Activated CD4-positive, alpha-beta T cell treated with anti-CD3 and anti-CD28 coated beads for 36 hours (primary cell): ENCODE measurements around the gene LRRC45. TPM values are rescaled to one million over a fixed set of nuclear protein-coding genes. Genes with fewer than 3 reads are reported as not detected.

Experiments
- ATAC-seq: fragments of 200-7000 bp; cut with Tn5 transposase; one replicate; pipeline ENCODE4 v1.10.0; 2021; ENCODE audit warnings: mild to moderate bottlenecking, moderate library complexity
- CTCF ChIA-PET: fragments of 350-600 bp; sonication (Branson Sonifier 250); formaldehyde crosslinking; loops from one replicate; lab custom pipeline; 2021; ENCODE audit warnings: antibody characterized with exemption; lab: Charles Lee
- POLR2A ChIA-PET: fragments of 350-600 bp; sonication (Branson Sonifier 250); formaldehyde crosslinking; loops from one replicate; lab custom pipeline; 2021; ENCODE audit warnings: antibody characterized with exemption, inconsistent platforms; lab: Charles Lee
- DNase-seq: peaks from one replicate; pipeline ENCODE4 v3.0.0-alpha.2; 2020
- H3K27ac Mint-ChIP-seq: one replicate; pipeline ENCODE4 v1.8.0; 2021; ENCODE audit warnings: mixed read lengths
- H3K27me3 Mint-ChIP-seq: one replicate; pipeline ENCODE4 v1.8.0; 2021; ENCODE audit warnings: mixed read lengths
- H3K36me3 Mint-ChIP-seq: one replicate; pipeline ENCODE4 v1.8.0; 2021; ENCODE audit warnings: low read depth, mixed read lengths
- H3K4me1 Mint-ChIP-seq: one replicate; pipeline ENCODE4 v1.8.0; 2021; ENCODE audit warnings: mixed read lengths
- H3K4me3 Mint-ChIP-seq: one replicate; pipeline ENCODE4 v1.8.0; 2021; ENCODE audit warnings: mild to moderate bottlenecking, moderate library complexity, mixed read lengths
- H3K9me3 Mint-ChIP-seq: one replicate; pipeline ENCODE4 v1.8.0; 2021; ENCODE audit warnings: low read depth, mixed read lengths
- intact Hi-C, 2 experiments: fragments of 100-400 bp; cut with DNase I in 1 of 2; cut with micrococcal nuclease in 1 of 2; formaldehyde crosslinking; loops; one replicate each; pipeline versions ENCODE4 v1.14.2 to v1.15.1; 2022 to 2024; cut with DNase I, micrococcal nuclease
- total RNA-seq, 2 experiments: library from RNA; stranded (reverse); gene quantifications; one replicate each; pipeline ENCODE4 v1.2.3, GENCODE V29; 2021

The LRRC45 gene
- total RNA-seq, 2 experiments from 2014 or later, result 17.6 to 20.6 TPM

DNA sequence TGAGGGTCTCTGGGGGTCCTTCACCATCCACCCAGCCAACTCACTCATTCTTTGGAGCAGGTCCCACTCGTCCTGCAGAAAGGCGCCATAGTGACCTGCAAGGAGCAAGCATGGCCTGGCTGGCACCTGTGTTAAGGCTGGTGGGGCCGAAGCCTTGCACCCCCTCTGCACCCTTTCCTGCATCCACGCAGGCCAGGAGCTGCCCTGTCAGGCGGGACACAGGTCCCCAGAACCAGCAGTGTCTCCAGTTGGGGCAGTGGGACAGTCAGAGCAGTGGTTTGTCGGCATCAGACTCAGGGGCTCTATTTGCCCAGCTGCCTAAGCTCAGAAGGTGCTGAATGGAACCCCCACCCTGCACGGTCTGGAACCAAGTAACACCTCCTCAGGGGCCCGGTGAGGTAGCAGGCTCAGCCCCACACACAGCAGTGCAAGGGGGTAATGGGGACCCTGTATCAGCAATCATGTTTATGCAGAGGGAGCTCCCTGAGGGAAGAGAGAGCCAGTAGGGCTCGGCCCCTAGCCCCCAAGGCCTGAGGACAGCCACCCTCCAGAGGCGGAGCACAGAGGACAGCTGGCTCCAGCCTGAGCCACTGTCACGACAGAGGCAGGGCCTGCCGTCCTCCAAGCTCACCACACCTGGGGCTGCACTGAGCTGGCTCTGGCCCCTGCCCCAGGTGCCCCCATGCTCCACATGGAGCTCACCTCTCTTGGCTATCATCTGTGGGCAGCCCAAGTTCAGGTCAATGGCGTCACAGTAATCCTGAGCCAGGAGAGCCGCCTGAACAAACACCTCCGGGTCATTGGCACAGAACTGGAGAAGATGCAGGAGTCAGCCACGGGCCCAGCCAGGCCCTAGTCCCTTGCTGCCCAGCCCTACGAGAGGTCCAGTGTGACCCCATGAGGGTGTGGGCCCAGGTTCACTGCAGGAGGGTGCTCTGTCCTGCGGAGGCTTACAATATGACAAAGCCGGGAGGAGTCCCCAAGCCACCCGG lies 40.6 kb downstream of the LRRC45 start:
- intact Hi-C loops, result no loop called here
- Mint-ChIP-seq H3K27me3 (no peaks in the 10 kb centered on the region), H3K9me3 (no peaks in the 10 kb centered on the region), H3K36me3 (peaks cover 3% of the 10 kb centered on the region), H3K4me3 (peak overlapping the region; percentile 75), H3K4me1 (peaks cover 14% of the 10 kb centered on the region), H3K27ac (no peak overlapping the region)
- ATAC-seq, result no peak
- POLR2A ChIA-PET, result interaction anchor here (0.5 kb wide), 1 partner anchor 201 kb away, joined by 4 read pairs; no protein-coding TSS in a partner anchor
- DNase-seq, result no peak
- CTCF ChIA-PET, result interaction anchor here (0.7 kb wide), 1 partner anchor 13 kb away, joined by 3 read pairs; no protein-coding TSS in a partner anchor

DNA sequence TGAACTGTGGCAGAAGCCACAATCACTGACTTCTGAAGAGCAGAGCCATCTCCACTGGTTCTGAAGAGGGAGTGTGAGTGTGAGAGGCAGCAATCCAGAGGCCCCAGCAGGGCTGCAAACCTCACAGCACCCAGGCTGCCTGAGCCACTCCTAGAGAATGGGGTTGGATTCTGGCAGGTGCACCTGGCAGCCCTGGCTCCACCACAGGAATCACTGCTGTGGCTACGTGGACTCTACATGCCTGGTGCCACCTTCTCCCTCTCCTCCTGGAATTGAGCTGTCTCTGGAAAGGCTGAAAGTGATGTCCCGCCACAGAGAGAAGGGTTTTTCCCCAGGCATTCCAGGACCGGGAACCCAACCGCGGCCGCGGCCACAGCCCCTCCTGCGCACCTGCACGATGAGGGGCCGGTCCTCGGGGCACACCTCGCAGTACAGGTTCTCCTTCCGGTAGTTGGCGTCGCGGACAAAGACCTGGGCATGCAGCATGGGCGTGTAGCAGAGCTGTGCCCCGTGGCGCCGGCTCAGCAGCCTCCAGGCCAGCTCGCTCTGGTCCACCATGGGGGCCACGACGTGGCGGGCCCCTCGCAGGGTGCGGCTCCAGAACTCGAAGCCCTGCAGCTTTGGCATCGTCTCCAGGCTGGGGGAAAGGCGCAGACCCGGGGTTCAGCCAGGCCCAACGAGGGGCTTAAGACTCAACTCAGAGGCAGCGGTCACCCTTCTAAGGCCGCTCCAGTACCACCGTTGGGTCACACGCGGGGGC lies 41.5 kb downstream of the LRRC45 start:
- no peaks in the 10 kb centered on the region for H3K9me3 Mint-ChIP-seq
- no peak overlapping the region for H3K27ac Mint-ChIP-seq
- ATAC-seq (no peak), DNase-seq (no peak)
- ChIA-PET CTCF (interaction anchor here (0.7 to 1.7 kb wide), 2 partner anchors 12 to 27 kb away, joined by 3 to 5 read pairs; partner anchors contain the start of gene DCXR), POLR2A (interaction anchor here (0.5 kb wide), 1 partner anchor 202 kb away, joined by 4 read pairs; no protein-coding TSS in a partner anchor)
- H3K4me1 Mint-ChIP-seq, result peaks cover 14% of the 10 kb centered on the region
- intact Hi-C loops, result loop anchor here in 1 of 2 experiments (1.0 kb wide), 4 partner anchors 13 to 41 kb away; partner anchors contain the start of genes DCXR, FASN, GPS1 and LRRC45
- peak overlapping the region; percentile 75 for H3K4me3 Mint-ChIP-seq
- H3K27me3 Mint-ChIP-seq, result no peaks in the 10 kb centered on the region
- H3K36me3 Mint-ChIP-seq, result peaks cover 1% of the 10 kb centered on the region

DNA sequence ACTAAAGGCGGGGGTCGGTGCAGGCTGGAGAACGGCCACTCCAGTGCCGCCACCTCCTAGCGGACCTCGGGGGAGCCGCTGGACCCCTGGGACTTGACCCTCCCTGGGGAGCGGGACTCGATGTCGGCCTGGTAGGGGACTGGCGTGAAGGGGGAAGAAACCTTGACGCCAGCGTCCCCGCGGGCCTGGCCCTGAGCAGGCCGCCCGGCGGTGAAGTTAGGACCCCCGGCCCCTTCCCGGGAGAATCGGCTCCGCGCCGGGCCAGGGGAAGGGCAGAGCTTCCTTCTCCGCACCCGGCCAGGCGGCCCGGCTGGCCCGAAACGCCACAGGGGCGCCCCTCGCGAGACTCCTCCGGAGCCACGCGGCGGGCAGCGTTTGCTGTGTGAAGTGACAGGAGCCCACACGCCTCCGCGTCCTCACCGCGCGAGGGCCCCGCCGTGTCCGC lies 42.1 kb downstream of the LRRC45 start:
- ATAC-seq (peak; percentile 43), DNase-seq (no peak)
- Mint-ChIP-seq H3K4me1 (peaks cover 14% of the 10 kb centered on the region), H3K27me3 (no peaks in the 10 kb centered on the region), H3K9me3 (no peaks in the 10 kb centered on the region), H3K36me3 (peaks cover 1% of the 10 kb centered on the region), H3K27ac (no peak overlapping the region), H3K4me3 (peak overlapping the region; percentile 75)
- intact Hi-C loops, result loop anchor here in 1 of 2 experiments (1.0 kb wide), 4 partner anchors 14 to 42 kb away; partner anchors contain the start of genes DCXR, FASN, GPS1 and LRRC45
- ChIA-PET CTCF (interaction anchor here (1.2 to 1.7 kb wide), 3 partner anchors 27 to 35 kb away, joined by 3 to 6 read pairs (median 5); partner anchors contain the start of gene DCXR), POLR2A (no interaction called here)

DNA sequence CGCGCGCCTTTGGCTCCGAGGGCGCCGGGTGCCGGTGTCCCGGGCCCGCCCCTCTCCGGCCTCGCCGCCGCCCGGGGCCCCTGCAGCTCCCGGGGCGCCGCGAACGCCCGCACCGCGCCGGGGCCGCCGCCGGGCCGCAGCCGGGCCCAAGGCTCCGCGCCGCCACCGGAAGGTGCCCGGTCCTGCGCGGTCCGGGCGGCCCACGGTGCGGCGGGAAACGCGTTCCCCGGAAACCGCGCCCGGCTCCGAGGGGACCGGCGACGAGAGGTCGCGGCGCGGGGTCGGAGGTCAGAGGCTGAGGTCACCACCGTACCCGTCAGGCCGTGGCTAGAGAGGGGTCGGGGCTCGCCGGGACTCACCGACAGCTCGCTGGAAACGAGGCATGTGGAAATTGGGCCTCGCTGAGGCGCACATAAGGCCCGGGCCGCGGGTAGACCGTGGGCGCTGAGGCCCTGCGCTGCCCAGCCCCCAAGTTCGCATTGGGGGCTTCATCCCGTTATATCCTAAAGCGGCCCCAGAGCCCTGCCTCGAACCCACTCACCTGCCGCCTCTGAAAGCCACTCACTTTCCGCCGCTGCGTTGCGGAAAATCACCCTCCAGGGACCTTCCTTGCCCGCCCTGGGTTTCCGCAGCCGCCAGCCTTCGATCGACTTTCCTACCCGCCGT lies 42.7 kb downstream of the LRRC45 start, which contains the start of gene DUS1L:
TSS of gene DUS1L (minus strand) at position 167 of the 666 bp plus-strand sequence. CDS start 745 bp downstream, outside the sequence.
- H3K4me1 Mint-ChIP-seq, result peaks cover 14% of the 10 kb centered on the region
- peak; percentile 83 for DNase-seq
- peak; percentile 93 for ATAC-seq
- H3K4me3 Mint-ChIP-seq, result peak within 1 kb of the TSS; percentile 84
- ChIA-PET POLR2A (no interaction called here), CTCF (interaction anchor here (0.7 to 1.7 kb wide), 5 partner anchors 24 to 730 kb away, joined by 3 to 6 read pairs (median 3); partner anchors contain the start of gene DCXR)
- H3K9me3 Mint-ChIP-seq, result no peaks in the 10 kb centered on the region
- H3K27me3 Mint-ChIP-seq, result no peaks in the 10 kb centered on the region
- intact Hi-C loops, result loop anchor here (1.0 to 2.0 kb wide), 5 partner anchors 13 to 42 kb away; partner anchors contain the start of genes DCXR (in 1 of the 2), FASN (in 1 of the 2), GPS1 (in 1 of the 2) and LRRC45 (in 1 of the 2)
- peaks cover under 1% of the 10 kb centered on the region for H3K36me3 Mint-ChIP-seq
- H3K27ac Mint-ChIP-seq, result peak within 1 kb of the TSS; percentile 91

DNA sequence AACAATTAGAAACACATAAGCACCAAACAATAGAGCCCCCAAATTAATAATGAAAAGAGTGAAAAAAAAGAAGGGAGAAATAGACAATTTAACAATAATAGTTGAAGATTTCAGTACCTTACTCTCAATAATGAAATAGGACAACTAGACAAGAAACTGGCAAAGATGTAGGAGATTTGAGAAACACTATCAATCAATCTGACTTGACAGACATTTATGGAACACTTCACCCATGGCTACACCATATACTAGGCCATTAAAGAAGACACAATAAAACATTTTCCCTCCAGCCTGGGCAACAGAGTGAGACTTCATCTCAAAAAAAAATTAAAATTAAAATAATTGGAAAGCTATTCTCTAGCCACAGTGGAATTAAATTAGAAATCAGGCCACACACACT lies 47.5 kb downstream of the LRRC45 start:
- peaks cover 6% of the 10 kb centered on the region for H3K4me1 Mint-ChIP-seq
- intact Hi-C loops, result no loop called here
- ChIA-PET CTCF (interaction anchor here (0.7 to 0.8 kb wide), 2 partner anchors 40 to 150 kb away, joined by 3 to 4 read pairs; no protein-coding TSS in a partner anchor), POLR2A (no interaction called here)
- H3K4me3 Mint-ChIP-seq, result no peak overlapping the region
- no peaks in the 10 kb centered on the region for H3K27me3 Mint-ChIP-seq
- no peaks in the 10 kb centered on the region for H3K9me3 Mint-ChIP-seq
- H3K36me3 Mint-ChIP-seq, result no peaks in the 10 kb centered on the region
- ATAC-seq, result no peak
- no peak for DNase-seq
- no peak overlapping the region for H3K27ac Mint-ChIP-seq

DNA sequence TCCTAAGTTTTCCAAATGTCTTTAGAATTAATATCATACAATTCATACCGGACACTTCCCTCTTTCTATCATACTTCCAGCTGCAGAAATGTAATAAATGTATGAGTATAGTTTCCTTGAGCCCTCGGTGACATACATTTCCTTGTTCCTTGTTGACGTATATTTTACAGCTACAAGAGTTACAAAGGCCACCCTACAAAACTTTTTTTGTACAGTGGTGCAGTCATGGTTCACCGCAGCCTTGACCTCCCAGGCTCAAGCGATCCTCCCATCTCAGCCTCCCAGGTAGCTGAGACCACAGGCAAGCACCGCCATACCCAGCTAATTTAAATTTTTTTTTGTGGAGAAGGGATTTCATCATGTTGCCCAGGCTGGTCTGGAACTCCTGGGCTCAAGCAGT lies 49.7 kb downstream of the LRRC45 start:
- H3K27ac Mint-ChIP-seq, result no peak overlapping the region
- no peak for DNase-seq
- ChIA-PET POLR2A (no interaction called here), CTCF (no interaction called here)
- H3K9me3 Mint-ChIP-seq, result no peaks in the 10 kb centered on the region
- H3K4me1 Mint-ChIP-seq, result no peaks in the 10 kb centered on the region
- intact Hi-C loops, result no loop called here
- no peaks in the 10 kb centered on the region for H3K27me3 Mint-ChIP-seq
- no peak for ATAC-seq
- no peak overlapping the region for H3K4me3 Mint-ChIP-seq
- H3K36me3 Mint-ChIP-seq, result no peaks in the 10 kb centered on the region

DNA sequence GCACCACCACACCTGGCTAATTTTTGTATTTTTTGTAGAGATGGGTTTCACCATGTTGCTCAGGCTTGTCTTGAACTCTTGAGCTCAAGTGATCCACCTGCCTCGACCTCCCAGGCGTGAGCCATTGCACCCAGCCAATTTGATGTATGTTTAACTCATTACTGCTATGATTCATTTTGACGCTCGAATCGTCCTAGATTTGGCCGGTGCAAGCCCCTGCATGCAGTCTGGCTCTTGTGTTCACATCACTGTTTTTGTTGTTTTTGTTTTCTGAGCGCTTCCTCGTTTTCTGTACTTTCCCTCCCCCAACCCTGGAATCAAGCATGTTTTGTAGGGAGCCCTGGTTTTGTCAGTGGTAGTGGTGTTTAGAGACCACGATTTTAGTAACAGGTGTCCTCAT lies 50.3 kb downstream of the LRRC45 start:
- Mint-ChIP-seq H3K4me1 (no peaks in the 10 kb centered on the region), H3K9me3 (no peaks in the 10 kb centered on the region), H3K27ac (no peak overlapping the region), H3K36me3 (peaks cover 2% of the 10 kb centered on the region), H3K4me3 (no peak overlapping the region), H3K27me3 (no peaks in the 10 kb centered on the region)
- no peak for DNase-seq
- POLR2A ChIA-PET, result no interaction called here
- intact Hi-C loops, result no loop called here
- CTCF ChIA-PET, result no interaction called here
- no peak for ATAC-seq

DNA sequence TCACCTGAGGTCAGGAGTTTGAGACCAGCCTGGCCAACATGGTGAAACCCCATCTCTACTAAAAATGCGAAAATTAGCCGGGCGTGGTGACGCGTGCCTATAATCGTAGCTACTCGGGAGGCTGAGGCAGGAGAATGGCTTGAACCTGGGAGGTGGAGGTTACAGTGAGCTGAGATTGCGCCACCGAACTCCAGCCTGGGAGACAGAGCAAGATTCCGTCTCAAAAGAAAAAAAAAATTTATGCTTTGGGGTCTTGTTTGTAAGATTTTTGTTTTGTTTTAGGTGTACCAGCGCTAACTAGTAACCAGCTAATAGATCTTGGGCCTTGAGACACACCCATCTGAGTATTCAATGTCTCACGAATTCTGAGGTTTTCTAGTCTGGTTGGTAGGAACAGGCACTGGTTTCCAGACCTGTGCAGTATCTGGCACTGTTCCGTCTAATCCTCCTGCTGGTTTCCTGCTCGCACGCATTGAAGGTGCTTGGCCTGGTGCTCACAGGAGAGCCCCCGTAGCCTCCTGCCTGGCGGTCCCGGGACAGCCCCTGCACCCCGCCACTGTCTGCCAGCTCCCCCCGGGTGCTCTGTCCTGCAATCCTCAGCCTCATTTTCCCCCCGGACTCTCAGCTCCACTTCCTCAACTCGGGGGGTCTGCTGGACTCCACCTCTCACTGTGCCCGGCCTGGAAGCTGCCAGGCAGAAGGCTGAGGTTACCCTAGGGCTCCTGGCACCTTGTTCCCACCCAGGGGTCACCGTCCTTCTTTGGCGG lies 53.1 kb downstream of the LRRC45 start:
- CTCF ChIA-PET, result interaction anchor here (0.6 to 0.9 kb wide), 2 partner anchors 12 to 366 kb away, joined by 3 read pairs; no protein-coding TSS in a partner anchor
- no peaks in the 10 kb centered on the region for H3K9me3 Mint-ChIP-seq
- intact Hi-C loops, result no loop called here
- H3K4me3 Mint-ChIP-seq, result no peak overlapping the region
- H3K36me3 Mint-ChIP-seq, result peaks cover 10% of the 10 kb centered on the region
- H3K4me1 Mint-ChIP-seq, result no peaks in the 10 kb centered on the region
- DNase-seq (no peak), ATAC-seq (no peak)
- H3K27ac Mint-ChIP-seq, result no peak overlapping the region
- H3K27me3 Mint-ChIP-seq, result no peaks in the 10 kb centered on the region
- POLR2A ChIA-PET, result interaction anchor here (1.2 kb wide), 1 partner anchor 23 kb away, joined by 3 read pairs; no protein-coding TSS in a partner anchor

DNA sequence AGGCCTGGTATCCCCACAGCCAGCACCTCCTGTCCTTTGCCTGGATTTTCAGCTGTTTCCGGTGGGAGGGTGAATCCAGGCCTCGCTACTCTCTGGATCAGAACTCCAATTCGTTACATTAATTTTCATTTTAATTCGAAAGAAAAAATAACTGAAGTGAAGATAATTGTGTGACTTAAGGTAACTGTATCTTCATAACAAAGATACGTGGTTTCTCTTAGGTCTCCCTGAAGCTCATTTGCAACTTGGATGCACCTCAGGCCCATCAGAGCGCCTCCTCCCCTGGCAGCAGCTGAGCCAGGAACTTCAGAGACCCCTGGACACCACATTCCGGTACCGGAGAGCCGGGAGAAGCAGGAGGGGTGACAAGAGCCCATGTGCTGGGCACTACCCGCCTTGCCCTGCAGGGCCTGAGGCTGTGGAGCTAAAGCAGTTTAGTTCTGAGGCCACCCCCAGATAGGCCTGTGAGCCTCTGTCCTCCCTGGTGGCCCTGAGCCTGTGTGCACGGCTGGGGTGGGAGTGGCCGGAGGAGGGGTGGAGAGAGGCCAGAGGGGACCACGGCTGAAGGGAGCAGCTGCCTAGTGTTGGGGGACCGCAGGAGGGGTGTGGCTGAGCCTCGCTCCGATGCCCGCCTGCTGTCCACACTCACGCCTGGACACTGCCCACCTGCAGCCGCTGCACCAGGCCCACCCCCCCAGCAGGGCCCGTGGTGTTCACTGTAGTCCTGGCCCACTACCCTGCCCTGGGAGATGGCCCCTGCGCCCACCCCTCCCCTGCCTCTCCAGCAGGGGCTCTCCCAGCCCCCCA lies 53.9 kb downstream of the LRRC45 start:
- Mint-ChIP-seq H3K4me1 (no peaks in the 10 kb centered on the region), H3K27ac (no peak overlapping the region), H3K4me3 (no peak overlapping the region), H3K9me3 (no peaks in the 10 kb centered on the region), H3K36me3 (peaks cover 10% of the 10 kb centered on the region), H3K27me3 (no peaks in the 10 kb centered on the region)
- DNase-seq, result no peak
- intact Hi-C loops, result no loop called here
- peak; percentile 13 for ATAC-seq
- POLR2A ChIA-PET, result interaction anchor here (1.2 kb wide), 1 partner anchor 22 kb away, joined by 3 read pairs; no protein-coding TSS in a partner anchor
- CTCF ChIA-PET, result interaction anchor here (0.6 to 0.9 kb wide), 3 partner anchors 13 to 478 kb away, joined by 3 read pairs; no protein-coding TSS in a partner anchor
